ENCODE measurements around the gene CHCHD6. TPM values are rescaled to one million over a fixed set of nuclear protein-coding genes. Genes with fewer than 3 reads are reported as not detected.

CHCHD6 gene
- total and polyA plus RNA-seq, 2 of the 4 experiments (the other 2 are of a cell fraction): 18.8 to 28.9 TPM

DNA sequence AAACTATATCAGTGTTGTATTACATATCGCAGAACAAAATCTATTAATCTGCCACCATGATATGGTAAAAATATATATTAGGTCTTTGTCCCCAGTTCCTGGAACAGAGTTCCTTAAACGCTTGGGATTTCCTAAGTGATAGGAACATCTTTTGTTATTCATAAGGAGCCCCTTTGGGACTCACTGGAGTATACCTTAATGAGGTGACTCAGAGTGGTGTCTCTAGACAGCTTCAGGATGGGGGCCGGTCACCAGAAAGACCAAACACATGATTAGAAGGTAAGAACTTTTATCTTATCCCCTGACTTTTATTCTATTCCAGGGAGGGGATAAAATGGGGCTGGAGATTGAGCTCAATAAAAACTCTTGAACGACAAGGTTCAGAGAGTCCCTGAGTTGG, 12.3 kb upstream of the CHCHD6 start:
- dilution Hi-C loops (cut with HindIII; ENCODE audit: low sequenced_read_pairs, unreplicated experiment): no loop called here
- intact Hi-C loops (cut with micrococcal nuclease): no loop called here

More for the DNA sequence above, 12.3 kb upstream of the CHCHD6 start:
- no peak for TF ChIP-seq MXI1 (IDR thresholded peaks at IDR 0.05; ENCODE audit: borderline replicate concordance, low read depth, low read length)
- TF ChIP-seq SMC3 (IDR thresholded peaks at IDR 0.05; ENCODE audit: low read depth, low read length): no peak
- no peak for TF ChIP-seq NFE2L2 (IDR thresholded peaks at IDR 0.05; ENCODE audit: low read depth, low read length)
- TF ChIP-seq RFX5 (IDR thresholded peaks at IDR 0.05; ENCODE audit: low read depth, low read length): no peak
- no peak for TF ChIP-seq FOS (IDR thresholded peaks at IDR 0.05; ENCODE audit: low read depth, low read length)
- TF ChIP-seq MAZ (IDR thresholded peaks at IDR 0.05; ENCODE audit: borderline replicate concordance, low read depth, low read length): no peak
- no peak for TF ChIP-seq RCOR1 (IDR thresholded peaks at IDR 0.05; ENCODE audit: insufficient replicate concordance, low read length)
- TF ChIP-seq POLR2A (IDR thresholded peaks at IDR 0.05; ENCODE audit: low read depth, low read length): no peak
- TF ChIP-seq CHD1 (IDR thresholded peaks at IDR 0.05; ENCODE audit: low read depth, low read length): no peak
- TF ChIP-seq CTCF (conservative IDR thresholded peaks at IDR 0.05; ENCODE audit: low read depth, low read length): no peak
- no peak for TF ChIP-seq CEBPB (IDR thresholded peaks at IDR 0.05; ENCODE audit: low read depth, low read length)
- no peak for TF ChIP-seq BHLHE40 (IDR thresholded peaks at IDR 0.05; ENCODE audit: low read depth, low read length)
- no peak for TF ChIP-seq ELK1 (IDR thresholded peaks at IDR 0.05; ENCODE audit: borderline replicate concordance, low read depth, low read length)
- no peak for TF ChIP-seq RAD21 (IDR thresholded peaks at IDR 0.05; ENCODE audit: low read length)
- no peak for TF ChIP-seq USF2 (IDR thresholded peaks at IDR 0.05; ENCODE audit: low read depth, low read length)
- TF ChIP-seq MAFK (IDR thresholded peaks at IDR 0.05; ENCODE audit: low read depth, low read length): no peak
- no peak overlapping the region for H3K4me2 ChIP-seq (ENCODE audit: low read depth, low read length)
- no peak overlapping the region for H2BK20ac ChIP-seq (ENCODE audit: low read depth, low read length)
- H3K14ac ChIP-seq (replicated peaks; ENCODE audit: low read depth, low read length): no peak overlapping the region
- no peaks in the 10 kb centered on the region for H3K9me1 ChIP-seq (ENCODE audit: insufficient read depth, low read length)
- no peak for ATAC-seq (ENCODE audit: low read depth)
- no peak overlapping the region for H3K56ac ChIP-seq (ENCODE audit: extremely low read depth, insufficient read depth, low read length)
- in situ Hi-C loops (cut with MboI; ENCODE audit: low sequenced_read_pairs): no loop called here
- no peak overlapping the region for H4K8ac ChIP-seq (ENCODE audit: low read depth in 2 of 2, low read length in 2 of 2)
- no peaks in the 10 kb centered on the region for H3K79me1 ChIP-seq (ENCODE audit: low read depth in 1 of 2, low read length in 2 of 2)
- H3K27me3 ChIP-seq (ENCODE audit: control insufficient read depth, insufficient read depth, low read length): peaks cover 20% of the 10 kb centered on the region
- H3K9me3 ChIP-seq (ENCODE audit: control insufficient read depth, insufficient read depth, low read length): no peaks in the 10 kb centered on the region
- no peak overlapping the region for H2AK9ac ChIP-seq (replicated peaks; ENCODE audit: low read depth, low read length, poor library complexity)
- H3K4ac ChIP-seq (ENCODE audit: low read depth, low read length): no peak overlapping the region
- no peak overlapping the region for H2AK5ac ChIP-seq (ENCODE audit: low read depth, low read length)
- H3K9ac ChIP-seq (ENCODE audit: low read depth, low read length): no peak overlapping the region
- H3K4me3 ChIP-seq (ENCODE audit: insufficient read depth, low read depth, low read length): no peak overlapping the region
- H3K23ac ChIP-seq (ENCODE audit: low read depth, low read length): no peak overlapping the region
- H2BK15ac ChIP-seq (ENCODE audit: low read depth, low read length): no peak overlapping the region
- H3K18ac ChIP-seq (ENCODE audit: low read depth, low read length): no peak overlapping the region
- CTCF ChIA-PET: no interaction called here
- H3K36me3 ChIP-seq (ENCODE audit: control insufficient read depth, insufficient read depth, low read length): no peaks in the 10 kb centered on the region
- POLR2A ChIA-PET (ENCODE audit: unreplicated experiment): no interaction called here
- H4K5ac ChIP-seq (ENCODE audit: low read depth, low read length): no peak overlapping the region
- no peak overlapping the region for H2BK120ac ChIP-seq (ENCODE audit: low read depth, low read length)
- H4K20me1 ChIP-seq (ENCODE audit: insufficient read depth, low read length): no peaks in the 10 kb centered on the region
- no peak overlapping the region for H3K27ac ChIP-seq (ENCODE audit: insufficient read depth, low read length)
- 80% methylated on average over 1 of the region's 4 CpGs; no CpG with 5 or more reads in 1 of the 2 experiments for WGBS, 2 experiments (ENCODE audit: extremely low coverage in 2 of 2, insufficient read length in 1 of 2)
- no peak for DNase-seq
- no peak overlapping the region for H2BK5ac ChIP-seq (ENCODE audit: low read depth, low read length, poor library complexity, severe bottlenecking)
- peaks cover 3% of the 10 kb centered on the region; the same call in 1 of the 2 replicates for H3K4me1 ChIP-seq (ENCODE audit: control insufficient read depth, insufficient read depth, low read length)
- BruUV-seq (replicated peaks): no TSS peak
- no peak overlapping the region for H2AFZ ChIP-seq (replicated peaks; ENCODE audit: low read length, poor library complexity)
- no peak overlapping the region for H4K91ac ChIP-seq (ENCODE audit: insufficient read depth, low read depth, low read length)

All from IMR-90 (cell line).